ENCODE measurements around the gene ARHGAP10.

Gene ARHGAP10

GRCh38 chr4:148089624-148090023 lies 357.7 kb downstream of the ARHGAP10 start:
- H3K4me3 ChIP-seq (ENCODE audit: low read length): no peak overlapping the region
- no peak for DNase-seq (ENCODE audit: low read depth, low spot score)

- DNase-seq (ENCODE audit: low read depth, low spot score): no peak
- no peak overlapping the region for H3K4me3 ChIP-seq (ENCODE audit: low read length)
Measured at GRCh38 chr4:148090029-148090428, 358.1 kb downstream of the ARHGAP10 start.

- no peak overlapping the region for H3K4me3 ChIP-seq (ENCODE audit: low read length)
- no peak for DNase-seq (ENCODE audit: low read depth, low spot score)
Measured at GRCh38 chr4:148090503-148091476, 358.9 kb downstream of the ARHGAP10 start.

GRCh38 chr4:148091896-148092295 lies 360.0 kb downstream of the ARHGAP10 start:
- H3K4me3 ChIP-seq (ENCODE audit: low read length): no peak overlapping the region
- no peak for DNase-seq (ENCODE audit: low read depth, low spot score)

GRCh38 chr4:148092316-148093014 lies 360.6 kb downstream of the ARHGAP10 start:
- H3K4me3 ChIP-seq (ENCODE audit: low read length): no peak overlapping the region
- DNase-seq (ENCODE audit: low read depth, low spot score): no peak

GRCh38 chr4:148093065-148093464 lies 361.2 kb downstream of the ARHGAP10 start:
- H3K4me3 ChIP-seq (ENCODE audit: low read length): no peak overlapping the region
- DNase-seq (ENCODE audit: low read depth, low spot score): no peak

- no peak for DNase-seq (ENCODE audit: low read depth, low spot score)
- no peak overlapping the region for H3K4me3 ChIP-seq (ENCODE audit: low read length)
Measured at GRCh38 chr4:148094149-148094548, 362.3 kb downstream of the ARHGAP10 start.

- H3K4me3 ChIP-seq (ENCODE audit: low read length): no peak overlapping the region
- DNase-seq (ENCODE audit: low read depth, low spot score): no peak
Measured at GRCh38 chr4:148095346-148095923, 363.5 kb downstream of the ARHGAP10 start.

GRCh38 chr4:148097801-148098200 lies 365.9 kb downstream of the ARHGAP10 start:
- no peak overlapping the region for H3K4me3 ChIP-seq (ENCODE audit: low read length)
- DNase-seq (ENCODE audit: low read depth, low spot score): no peak

GRCh38 chr4:148101235-148101634 lies 369.3 kb downstream of the ARHGAP10 start:
- H3K4me3 ChIP-seq (ENCODE audit: low read length): no peak overlapping the region
- no peak for DNase-seq (ENCODE audit: low read depth, low spot score)

- no peak for DNase-seq (ENCODE audit: low read depth, low spot score)
Measured at GRCh38 chr4:148101790-148102189, 369.9 kb downstream of the ARHGAP10 start.

GRCh38 chr4:148103597-148104355 lies 371.9 kb downstream of the ARHGAP10 start:
- no peak overlapping the region for H3K4me3 ChIP-seq (ENCODE audit: low read length)
- no peak for DNase-seq (ENCODE audit: low read depth, low spot score)

More at GRCh38 chr4:148101790-148102189, 369.9 kb downstream of the ARHGAP10 start:
- H3K4me3 ChIP-seq (ENCODE audit: low read length): no peak overlapping the region

GRCh38 chr4:148108766-148109165 lies 376.9 kb downstream of the ARHGAP10 start:
- no peak for DNase-seq (ENCODE audit: low read depth, low spot score)
- no peak overlapping the region for H3K4me3 ChIP-seq (ENCODE audit: low read length)

- no peak for DNase-seq (ENCODE audit: low read depth, low spot score)
- no peak overlapping the region for H3K4me3 ChIP-seq (ENCODE audit: low read length)
Measured at GRCh38 chr4:148109216-148109615, 377.3 kb downstream of the ARHGAP10 start.

- H3K4me3 ChIP-seq (ENCODE audit: low read length): no peak overlapping the region
- no peak for DNase-seq (ENCODE audit: low read depth, low spot score)
Measured at GRCh38 chr4:148110169-148110568, 378.3 kb downstream of the ARHGAP10 start.

- no peak overlapping the region for H3K4me3 ChIP-seq (ENCODE audit: low read length)
- peak; percentile 85 for DNase-seq (ENCODE audit: low read depth, low spot score)
Measured at GRCh38 chr4:148112231-148112982, 380.5 kb downstream of the ARHGAP10 start.

- DNase-seq (ENCODE audit: low read depth, low spot score): no peak
- H3K4me3 ChIP-seq (ENCODE audit: low read length): no peak overlapping the region
Measured at GRCh38 chr4:148114436-148114835, 382.5 kb downstream of the ARHGAP10 start.

- no peak overlapping the region for H3K4me3 ChIP-seq (ENCODE audit: low read length)
- peak; percentile 31 for DNase-seq (ENCODE audit: low read depth, low spot score)
Measured at GRCh38 chr4:148116264-148116663, 384.4 kb downstream of the ARHGAP10 start.
